A673 (cell line): ENCODE measurements around the gene OTOR. TPM values are rescaled to one million over a fixed set of nuclear protein-coding genes. Genes with fewer than 3 reads are reported as not detected.

Experiments
- BruUV-seq: library from RNA; stranded (reverse); fragments of 400-500 nt; replicated peaks from 2 replicates; lab custom pipeline; 2021; lab: Mats Ljungman, UMichigan
- CTCF ChIA-PET: fragments of 300-600 bp; sonication (Branson Sonifier 250); formaldehyde crosslinking; loops from one replicate; lab custom pipeline; 2022; ENCODE audit warnings: antibody characterized with exemption; lab: Charles Lee
- POLR2A ChIA-PET: fragments of 300-600 bp; sonication (Branson Sonifier 250); formaldehyde crosslinking; loops from one replicate; lab custom pipeline; 2022; ENCODE audit warnings: antibody characterized with exemption; ENCODE audit not compliant: low non-redundant PET; lab: Charles Lee
- DNase-seq: peaks from one replicate; pipeline ENCODE4 v3.0.0-alpha.2; 2015; ENCODE audit warnings: low spot score
- H3K27ac ChIP-seq: fragments of 200-600 bp; sonication (generic); 2 replicates; pipeline ENCODE4 v1.5.1; 2016; ENCODE audit warnings: mixed run types, low read depth, mild to moderate bottlenecking, mixed read lengths, antibody characterized with exemption, low read length; ENCODE audit not compliant: poor library complexity, severe bottlenecking
- H3K27me3 ChIP-seq: fragments of 200-600 bp; sonication (generic); replicated peaks from 2 replicates; pipeline ENCODE4 v1.6.1; 2017; ENCODE audit warnings: mixed run types, low read depth, mild to moderate bottlenecking, mixed read lengths, antibody characterized with exemption, low read length; ENCODE audit not compliant: insufficient read depth, poor library complexity
- H3K36me3 ChIP-seq: fragments of 200-600 bp; sonication (generic); 2 replicates; pipeline ENCODE4 v1.6.1; 2016; ENCODE audit warnings: mixed run types, mild to moderate bottlenecking, mixed read lengths, antibody characterized with exemption, low read length; ENCODE audit not compliant: insufficient read depth, poor library complexity, severe bottlenecking
- H3K4me1 ChIP-seq: fragments of 200-600 bp; sonication (generic); 2 replicates; pipeline ENCODE4 v1.6.1; 2017; ENCODE audit warnings: mixed run types, mild to moderate bottlenecking, mixed read lengths, antibody characterized with exemption, low read length; ENCODE audit not compliant: insufficient read depth, poor library complexity, severe bottlenecking
- H3K4me3 ChIP-seq: fragments of 200-600 bp; sonication (generic); 2 replicates; pipeline ENCODE4 v1.5.1; 2016; ENCODE audit warnings: low read depth, mixed run types, mild to moderate bottlenecking, mixed read lengths, low read length; ENCODE audit not compliant: poor library complexity, severe bottlenecking
- H3K9me3 ChIP-seq: fragments of 200-600 bp; sonication (generic); 2 replicates; pipeline ENCODE4 v1.6.1; 2016; ENCODE audit warnings: mixed run types, low read depth, mild to moderate bottlenecking, mixed read lengths, antibody characterized with exemption, low read length; ENCODE audit not compliant: poor library complexity, severe bottlenecking
- CTCF ChIP-seq: fragments of 300-800, 200-600 bp; sonication (generic); conservative IDR thresholded peaks from 2 replicates; pipeline ENCODE4 v1.5.1; 2017; ENCODE audit warnings: low read depth, mild to moderate bottlenecking, antibody characterized with exemption, low read length, moderate library complexity, mixed read lengths
- EZH2 ChIP-seq: fragments of 200-600 bp; sonication (generic); IDR thresholded peaks from 2 replicates; pipeline ENCODE4 v1.6.1; 2017; ENCODE audit warnings: borderline replicate concordance, low read depth, mild to moderate bottlenecking, mixed read lengths, antibody characterized with exemption, low read length; ENCODE audit not compliant: poor library complexity, severe bottlenecking
- intact Hi-C: fragments of 100-400 bp; cut with micrococcal nuclease; formaldehyde crosslinking; loops from one replicate; pipeline ENCODE4 v1.10.0; 2022; ENCODE audit not compliant: unreplicated experiment
- total RNA-seq: library from RNA; stranded (reverse); gene quantifications from 2 replicates; pipeline ENCODE4 v1.2.3, GENCODE V29; 2021

OTOR gene
- total RNA-seq, 1 experiment from 2014 or later, result not detected

GRCh38 chr20:16719421-16719820, 28.7 kb upstream of the OTOR start:
- Histone ChIP-seq H3K4me3 (no peak overlapping the region), H3K27me3 (peaks cover 70% of the 10 kb centered on the region), H3K27ac (no peak overlapping the region), H3K36me3 (no peaks in the 10 kb centered on the region), H3K4me1 (no peaks in the 10 kb centered on the region), H3K9me3 (no peaks in the 10 kb centered on the region)
- intact Hi-C loops, result no loop called here
- no TSS peak for BruUV-seq
- no peak for DNase-seq
- POLR2A ChIA-PET, result no interaction called here
- CTCF ChIA-PET, result no interaction called here
- no peak for TF ChIP-seq CTCF
- TF ChIP-seq EZH2, result no peak

GRCh38 chr20:16729080-16729479, 19.1 kb upstream of the OTOR start:
- intact Hi-C loops, result no loop called here
- H3K4me1 ChIP-seq, result peaks cover 8% of the 10 kb centered on the region
- no peak overlapping the region for H3K27ac ChIP-seq
- no peak for DNase-seq
- BruUV-seq, result no TSS peak
- ChIA-PET POLR2A (interaction anchor here (0.7 kb wide), 1 partner anchor 1070 kb away, joined by 3 read pairs; no protein-coding TSS in a partner anchor), CTCF (no interaction called here)
- peaks cover 9% of the 10 kb centered on the region for H3K9me3 ChIP-seq
- no peak overlapping the region for H3K4me3 ChIP-seq
- TF ChIP-seq EZH2 (no peak), CTCF (no peak)
- H3K36me3 ChIP-seq, result peaks cover 21% of the 10 kb centered on the region
- peaks cover 30% of the 10 kb centered on the region for H3K27me3 ChIP-seq

- Histone ChIP-seq H3K27ac (peak within 1 kb of the TSS; percentile 92), H3K36me3 (peaks cover 27% of the 10 kb centered on the region), H3K27me3 (peaks cover 27% of the 10 kb centered on the region), H3K4me3 (peak within 1 kb of the TSS; percentile 78), H3K4me1 (peaks cover 8% of the 10 kb centered on the region), H3K9me3 (peaks cover 9% of the 10 kb centered on the region)
- ChIA-PET POLR2A (no interaction called here), CTCF (no interaction called here)
- DNase-seq, result peak; percentile 97
- TSS peak; percentile 68 for BruUV-seq
- intact Hi-C loops, result loop anchor here (10.0 kb wide), 1 partner anchor 155 kb away; the partner anchor contains the start of gene KIF16B
- TF ChIP-seq EZH2 (no peak), CTCF (no peak)
Measured at GRCh38 chr20:16729565-16730460, 18.3 kb upstream of the OTOR start, which contains the start of gene SNRPB2. SNRPB2 (plus strand) TSS chr20:16730026; CDS start chr20:16731703, 1,677 bp downstream.
